ENCODE measurements around the gene ABTB1.

ABTB1 gene

GRCh38 chr3:127688416-127689265 is 15.9 kb downstream of the ABTB1 start:
- H3K4me3 ChIP-seq (ENCODE audit: insufficient read length, low read depth) = no peak overlapping the region
- DNase-seq (ENCODE audit: low read depth, low spot score) = no peak
- H3K27me3 ChIP-seq (ENCODE audit: insufficient read depth, insufficient read length) = no peaks in the 10 kb centered on the region
- no peaks in the 10 kb centered on the region for H3K36me3 ChIP-seq (ENCODE audit: insufficient read depth, insufficient read length, low read length)
- no peaks in the 10 kb centered on the region for H3K9me3 ChIP-seq (ENCODE audit: insufficient read depth, low read length)
- H3K4me1 ChIP-seq (ENCODE audit: insufficient read depth, insufficient read length) = peaks cover 28% of the 10 kb centered on the region
- peak overlapping the region; percentile 11 for H3K9ac ChIP-seq (ENCODE audit: insufficient read length, low read depth)
- no peak for TF ChIP-seq ZNF274 (IDR thresholded peaks at IDR 0.05; ENCODE audit: low read depth, low read length)
- no peak for TF ChIP-seq YY1 (IDR thresholded peaks at IDR 0.05; ENCODE audit: insufficient read depth, insufficient read length)
- no peak for TF ChIP-seq SUZ12 (IDR thresholded peaks at IDR 0.05; ENCODE audit: extremely low read depth, insufficient read depth, insufficient read length)

DNA sequence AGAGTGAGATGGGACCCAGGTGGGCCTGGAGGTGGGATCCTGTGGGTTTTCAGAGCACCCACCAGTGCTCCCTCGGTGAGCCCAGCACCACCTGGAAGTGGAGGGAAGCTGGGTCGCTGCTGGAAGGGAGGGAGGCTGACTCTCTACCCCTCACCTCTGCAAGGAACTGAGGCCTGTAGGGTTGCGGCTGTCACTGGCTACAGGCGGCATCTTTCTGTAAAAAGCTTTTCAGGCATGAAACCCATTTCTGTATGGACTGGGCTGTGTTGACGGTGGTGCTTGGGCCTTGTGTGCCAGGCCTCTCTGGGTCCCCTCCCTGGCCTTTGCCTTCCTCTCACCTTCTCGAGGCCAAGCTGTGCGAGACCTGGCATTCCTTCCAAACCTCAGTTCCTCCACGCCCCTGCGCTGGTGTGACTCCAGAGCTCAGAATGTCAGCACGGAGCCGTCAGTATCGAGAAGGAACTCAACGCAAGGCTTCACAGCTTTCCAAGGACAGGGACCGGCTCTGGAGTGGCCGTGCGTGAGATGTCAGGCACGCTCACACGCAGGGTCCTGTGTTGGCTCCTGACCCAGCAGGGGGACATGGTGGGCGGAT is 16.6 kb downstream of the ABTB1 start:
- Histone ChIP-seq H3K4me1 (ENCODE audit: insufficient read depth, insufficient read length) (peaks cover 28% of the 10 kb centered on the region), H3K27me3 (ENCODE audit: insufficient read depth, insufficient read length) (no peaks in the 10 kb centered on the region), H3K9ac (ENCODE audit: insufficient read length, low read depth) (peak overlapping the region; percentile 11), H3K4me3 (ENCODE audit: insufficient read length, low read depth) (no peak overlapping the region), H3K9me3 (ENCODE audit: insufficient read depth, low read length) (no peaks in the 10 kb centered on the region), H3K36me3 (ENCODE audit: insufficient read depth, insufficient read length, low read length) (no peaks in the 10 kb centered on the region)
- TF ChIP-seq ZNF274 (IDR thresholded peaks at IDR 0.05; ENCODE audit: low read depth, low read length) = no peak
- no peak for TF ChIP-seq SUZ12 (IDR thresholded peaks at IDR 0.05; ENCODE audit: extremely low read depth, insufficient read depth, insufficient read length)
- no peak for TF ChIP-seq YY1 (IDR thresholded peaks at IDR 0.05; ENCODE audit: insufficient read depth, insufficient read length)
- DNase-seq (ENCODE audit: low read depth, low spot score) = no peak

DNA sequence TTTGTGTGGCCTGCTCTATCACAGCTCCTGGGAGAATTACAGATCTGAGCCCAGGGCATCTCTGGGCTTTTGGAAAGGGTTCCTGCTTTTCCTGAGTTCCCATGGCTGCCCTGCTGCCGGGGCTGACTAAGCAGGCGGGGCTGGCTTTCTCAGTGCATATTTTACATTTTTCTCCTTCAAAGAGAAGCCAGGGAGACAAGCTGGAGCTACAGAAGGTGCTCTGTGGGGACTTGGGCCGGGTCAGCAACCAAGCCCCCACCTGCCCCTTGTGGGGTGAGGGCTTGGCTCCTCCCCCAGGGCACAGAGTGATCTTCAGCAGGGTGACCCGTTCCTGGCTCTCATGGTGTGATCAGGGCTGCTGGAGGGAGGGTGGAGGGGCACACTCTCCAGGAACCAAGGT is 17.4 kb downstream of the ABTB1 start:
- Histone ChIP-seq H3K27me3 (ENCODE audit: insufficient read depth, insufficient read length) (no peaks in the 10 kb centered on the region), H3K36me3 (ENCODE audit: insufficient read depth, insufficient read length, low read length) (no peaks in the 10 kb centered on the region), H3K9me3 (ENCODE audit: insufficient read depth, low read length) (no peaks in the 10 kb centered on the region), H3K4me3 (ENCODE audit: insufficient read length, low read depth) (no peak overlapping the region), H3K4me1 (ENCODE audit: insufficient read depth, insufficient read length) (peaks cover 28% of the 10 kb centered on the region), H3K9ac (ENCODE audit: insufficient read length, low read depth) (no peak overlapping the region)
- DNase-seq (ENCODE audit: low read depth, low spot score) = peak; percentile 39
- no peak for TF ChIP-seq ZNF274 (IDR thresholded peaks at IDR 0.05; ENCODE audit: low read depth, low read length)
- TF ChIP-seq YY1 (IDR thresholded peaks at IDR 0.05; ENCODE audit: insufficient read depth, insufficient read length) = no peak
- no peak for TF ChIP-seq SUZ12 (IDR thresholded peaks at IDR 0.05; ENCODE audit: extremely low read depth, insufficient read depth, insufficient read length)

DNA sequence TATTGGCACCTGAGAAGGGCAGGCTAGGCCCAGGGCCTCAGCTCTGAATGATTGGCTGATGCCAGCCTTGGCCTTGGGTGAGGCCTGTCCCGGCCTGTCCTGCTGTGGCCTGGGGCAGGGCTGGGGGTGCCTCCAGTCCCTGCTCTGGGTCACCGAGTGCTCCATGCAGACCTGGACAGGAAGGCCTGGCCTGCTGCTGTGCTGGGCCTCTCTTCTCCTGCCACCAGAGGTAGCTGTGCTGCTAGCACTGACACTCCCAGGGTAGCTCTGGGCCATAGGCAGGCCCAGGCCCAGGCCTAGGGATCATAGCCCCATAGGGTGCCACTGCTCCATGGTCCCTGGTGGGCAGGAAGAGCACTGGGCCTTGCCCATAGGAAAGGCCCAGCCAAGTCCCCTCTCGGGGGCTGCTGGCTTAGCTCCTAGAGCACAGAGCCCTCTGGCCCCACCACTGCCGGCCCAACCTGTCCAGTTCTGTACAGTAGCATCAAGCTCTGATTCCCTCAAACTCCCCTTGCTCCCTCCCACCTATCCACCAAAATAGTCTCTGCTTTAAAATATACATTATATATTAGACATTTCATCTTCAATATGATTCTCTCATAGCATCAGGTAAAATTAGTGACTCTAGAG is 18.2 kb downstream of the ABTB1 start:
- peaks cover 30% of the 10 kb centered on the region for H3K4me1 ChIP-seq (ENCODE audit: insufficient read depth, insufficient read length)
- peak overlapping the region; percentile 28 for H3K9ac ChIP-seq (ENCODE audit: insufficient read length, low read depth)
- peak; percentile 35 for DNase-seq (ENCODE audit: low read depth, low spot score)
- TF ChIP-seq ZNF274 (IDR thresholded peaks at IDR 0.05; ENCODE audit: low read depth, low read length) (no peak), SUZ12 (IDR thresholded peaks at IDR 0.05; ENCODE audit: extremely low read depth, insufficient read depth, insufficient read length) (no peak), YY1 (IDR thresholded peaks at IDR 0.05; ENCODE audit: insufficient read depth, insufficient read length) (no peak)
- H3K4me3 ChIP-seq (ENCODE audit: insufficient read length, low read depth) = no peak overlapping the region
- no peaks in the 10 kb centered on the region for H3K27me3 ChIP-seq (ENCODE audit: insufficient read depth, insufficient read length)
- no peaks in the 10 kb centered on the region for H3K36me3 ChIP-seq (ENCODE audit: insufficient read depth, insufficient read length, low read length)
- H3K9me3 ChIP-seq (ENCODE audit: insufficient read depth, low read length) = no peaks in the 10 kb centered on the region

- peaks cover 31% of the 10 kb centered on the region for H3K4me1 ChIP-seq (ENCODE audit: insufficient read depth, insufficient read length)
- TF ChIP-seq YY1 (IDR thresholded peaks at IDR 0.05; ENCODE audit: insufficient read depth, insufficient read length) (no peak), SUZ12 (IDR thresholded peaks at IDR 0.05; ENCODE audit: extremely low read depth, insufficient read depth, insufficient read length) (no peak), ZNF274 (IDR thresholded peaks at IDR 0.05; ENCODE audit: low read depth, low read length) (no peak)
- no peak overlapping the region for H3K4me3 ChIP-seq (ENCODE audit: insufficient read length, low read depth)
- H3K9ac ChIP-seq (ENCODE audit: insufficient read length, low read depth) = no peak overlapping the region
- no peaks in the 10 kb centered on the region for H3K27me3 ChIP-seq (ENCODE audit: insufficient read depth, insufficient read length)
- H3K9me3 ChIP-seq (ENCODE audit: insufficient read depth, low read length) = no peaks in the 10 kb centered on the region
- no peaks in the 10 kb centered on the region for H3K36me3 ChIP-seq (ENCODE audit: insufficient read depth, insufficient read length, low read length)
- no peak for DNase-seq (ENCODE audit: low read depth, low spot score)
Observed at GRCh38 chr3:127691489-127691888, 18.7 kb downstream of the ABTB1 start.

GRCh38 chr3:127691974-127692373 is 19.2 kb downstream of the ABTB1 start:
- H3K27me3 ChIP-seq (ENCODE audit: insufficient read depth, insufficient read length) = no peaks in the 10 kb centered on the region

More at GRCh38 chr3:127691974-127692373, 19.2 kb downstream of the ABTB1 start:
- H3K4me1 ChIP-seq (ENCODE audit: insufficient read depth, insufficient read length) = peaks cover 36% of the 10 kb centered on the region
- H3K36me3 ChIP-seq (ENCODE audit: insufficient read depth, insufficient read length, low read length) = no peaks in the 10 kb centered on the region
- no peak for TF ChIP-seq YY1 (IDR thresholded peaks at IDR 0.05; ENCODE audit: insufficient read depth, insufficient read length)
- TF ChIP-seq ZNF274 (IDR thresholded peaks at IDR 0.05; ENCODE audit: low read depth, low read length) = no peak
- no peak for TF ChIP-seq SUZ12 (IDR thresholded peaks at IDR 0.05; ENCODE audit: extremely low read depth, insufficient read depth, insufficient read length)
- H3K9me3 ChIP-seq (ENCODE audit: insufficient read depth, low read length) = no peaks in the 10 kb centered on the region
- no peak overlapping the region for H3K4me3 ChIP-seq (ENCODE audit: insufficient read length, low read depth)
- no peak for DNase-seq (ENCODE audit: low read depth, low spot score)
- no peak overlapping the region for H3K9ac ChIP-seq (ENCODE audit: insufficient read length, low read depth)
